Right hindlimb (tissue), 1 donor: ENCODE results near the gene ESRP2.
A peak's percentile ranks its signal among the peaks of the same experiment; 100 is the strongest.

ENCODE experiments used
- DNase-seq: peaks from one replicate; pipeline ENCODE4 v3.0.0-alpha.2; 2018

Gene ESRP2

DNA sequence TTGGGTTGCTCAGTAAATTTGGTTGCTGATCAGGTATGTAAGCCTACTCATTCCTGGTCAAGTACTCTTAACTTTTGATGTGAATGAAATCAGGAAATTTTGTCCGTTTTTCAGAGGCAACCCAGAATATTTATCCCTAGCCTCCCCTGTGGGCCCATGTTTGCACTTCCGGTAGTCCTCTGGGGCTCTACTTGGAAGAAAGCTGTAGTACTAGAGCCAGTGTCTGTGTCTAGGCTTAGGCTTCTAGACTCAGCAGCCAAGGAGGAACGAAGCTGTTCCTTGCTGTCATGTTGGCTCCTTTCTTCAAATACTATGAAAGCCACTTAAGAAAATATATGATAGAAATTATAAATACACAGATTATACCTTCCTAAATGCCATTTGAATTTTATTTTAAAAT lies 21.2 kb downstream of the ESRP2 start:
- no peak for DNase-seq

DNA sequence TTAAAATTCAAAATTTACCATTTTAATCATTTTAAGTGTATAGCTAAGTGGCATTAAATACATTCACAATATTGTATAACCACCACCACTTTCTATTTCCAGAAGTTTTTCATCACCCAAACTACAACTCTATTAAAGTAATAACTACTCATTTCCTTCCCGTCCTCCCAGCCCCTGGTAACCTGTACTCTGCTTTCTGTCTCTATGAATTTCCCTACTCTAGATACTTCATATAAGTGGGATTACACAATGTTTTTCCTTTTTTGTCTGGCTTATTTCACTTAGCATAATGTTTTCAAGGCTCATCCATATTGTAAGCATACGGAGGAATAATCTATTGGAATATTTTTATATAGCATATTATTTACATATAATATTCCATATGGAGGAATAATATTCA lies 29.7 kb downstream of the ESRP2 start:
- no peak for DNase-seq

DNA sequence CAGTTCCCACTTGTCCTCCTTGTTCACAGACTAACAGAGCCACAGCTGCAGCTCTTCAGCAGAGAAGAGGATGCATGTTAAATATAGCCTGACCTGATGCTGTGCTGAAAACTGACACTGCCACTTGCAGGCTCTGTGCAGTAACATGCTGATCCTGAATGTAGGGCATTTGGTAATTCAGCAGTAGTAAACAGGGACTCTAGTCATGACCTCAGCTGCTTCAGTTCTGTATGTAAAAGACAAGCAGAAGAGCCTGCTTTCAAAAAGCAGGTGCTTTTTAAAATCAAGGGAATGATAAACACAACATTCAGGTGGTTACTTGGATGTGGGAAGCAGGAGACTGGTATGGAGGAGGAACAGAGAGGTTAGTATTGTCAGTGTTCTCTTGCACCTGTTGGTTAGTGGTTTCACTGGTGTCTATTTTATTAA lies 33.8 kb downstream of the ESRP2 start:
- peak; percentile 41 for DNase-seq

DNA sequence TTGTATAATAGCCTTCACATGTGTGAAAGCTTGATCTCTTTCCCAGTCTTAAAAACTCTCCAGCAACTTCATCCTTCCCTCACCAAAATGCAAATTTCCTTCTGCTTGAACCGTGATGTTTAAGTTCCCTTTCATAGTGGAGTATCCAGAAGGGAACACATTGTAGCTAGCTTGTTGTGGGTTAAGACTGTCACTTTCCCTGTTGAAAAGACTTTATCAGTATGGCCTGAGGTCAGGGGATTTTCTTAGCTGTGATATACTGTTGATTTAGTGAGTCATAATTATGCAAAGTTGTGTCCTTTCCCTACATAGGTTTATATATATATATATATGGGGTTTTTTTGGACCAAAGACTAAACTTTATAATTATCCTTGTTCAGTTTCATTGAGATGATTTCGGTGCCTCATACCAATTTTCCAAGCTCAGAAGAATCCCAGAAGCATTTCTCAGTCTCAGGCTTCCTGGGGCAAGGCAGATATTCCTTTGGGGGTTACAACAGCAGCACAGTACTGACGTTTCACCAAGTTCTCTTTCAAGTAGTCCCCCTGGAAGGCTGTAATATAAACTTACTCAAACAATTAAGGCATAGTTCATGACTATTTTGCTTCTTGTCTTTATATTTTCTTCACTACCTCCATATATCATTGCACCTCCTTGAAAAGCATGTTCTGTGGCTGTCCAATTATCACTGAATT lies 35.7 kb downstream of the ESRP2 start:
- DNase-seq: no peak

DNA sequence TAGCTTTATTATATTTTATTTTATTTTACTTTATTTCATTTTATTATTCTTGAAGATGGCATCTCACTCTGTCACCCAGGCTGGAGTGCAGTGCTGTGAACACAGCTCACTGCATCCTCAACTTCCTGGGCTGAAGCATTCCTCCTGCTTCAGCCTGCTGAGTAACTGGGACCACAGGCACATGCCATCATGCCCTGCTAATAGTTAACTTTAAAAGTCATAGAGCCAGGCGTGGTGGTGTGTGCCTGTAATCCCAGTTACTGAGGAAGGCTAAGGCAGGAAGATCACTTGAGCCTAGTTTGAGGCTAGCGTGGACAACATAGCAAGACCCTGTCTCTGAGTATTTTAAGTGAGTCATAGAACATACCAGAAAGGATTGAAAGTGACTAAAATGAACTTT lies 38.7 kb downstream of the ESRP2 start:
- DNase-seq: no peak

DNA sequence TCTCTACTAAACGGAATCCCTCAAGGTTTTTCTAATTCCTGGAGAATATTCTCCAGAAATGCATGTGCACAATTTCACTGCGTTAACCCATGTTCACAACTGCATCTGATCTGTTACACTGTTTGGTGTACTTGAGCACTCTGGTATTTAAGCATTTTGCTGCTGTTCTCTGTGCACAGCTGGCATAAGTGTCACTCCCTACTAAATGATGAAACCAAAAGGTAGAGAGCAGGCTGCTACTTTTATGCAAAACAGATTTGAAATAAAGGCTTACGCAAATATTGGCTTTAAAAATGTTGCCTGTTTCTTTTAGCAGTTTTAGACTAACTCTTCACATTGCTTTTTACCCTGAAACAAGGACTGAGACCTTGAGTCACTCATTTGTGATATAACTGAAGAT lies 41.7 kb downstream of the ESRP2 start:
- no peak for DNase-seq

DNA sequence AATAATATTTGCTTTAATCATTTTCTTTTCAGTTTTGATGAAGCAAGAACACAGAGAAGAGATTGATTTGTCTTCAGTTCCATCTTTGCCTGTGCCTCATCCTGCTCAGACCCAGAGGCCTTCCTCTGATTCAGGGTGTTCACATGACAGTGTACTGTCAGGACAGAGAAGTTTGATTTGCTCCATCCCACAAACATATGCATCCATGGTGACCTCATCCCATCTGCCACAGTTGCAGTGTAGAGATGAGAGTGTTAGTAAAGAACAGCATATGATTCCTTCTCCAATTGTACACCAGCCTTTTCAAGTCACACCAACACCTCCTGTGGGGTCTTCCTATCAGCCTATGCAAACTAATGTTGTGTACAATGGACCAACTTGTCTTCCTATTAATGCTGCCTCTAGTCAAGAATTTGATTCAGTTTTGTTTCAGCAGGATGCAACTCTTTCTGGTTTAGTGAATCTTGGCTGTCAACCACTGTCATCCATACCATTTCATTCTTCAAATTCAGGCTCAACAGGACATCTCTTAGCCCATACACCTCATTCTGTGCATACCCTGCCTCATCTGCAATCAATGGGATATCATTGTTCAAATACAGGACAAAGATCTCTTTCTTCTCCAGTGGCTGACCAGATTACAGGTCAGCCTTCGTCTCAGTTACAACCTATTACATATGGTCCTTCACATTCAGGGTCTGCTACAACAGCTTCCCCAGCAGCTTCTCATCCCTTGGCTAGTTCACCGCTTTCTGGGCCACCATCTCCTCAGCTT lies 45.0 kb downstream of the ESRP2 start:
- no peak for DNase-seq

DNA sequence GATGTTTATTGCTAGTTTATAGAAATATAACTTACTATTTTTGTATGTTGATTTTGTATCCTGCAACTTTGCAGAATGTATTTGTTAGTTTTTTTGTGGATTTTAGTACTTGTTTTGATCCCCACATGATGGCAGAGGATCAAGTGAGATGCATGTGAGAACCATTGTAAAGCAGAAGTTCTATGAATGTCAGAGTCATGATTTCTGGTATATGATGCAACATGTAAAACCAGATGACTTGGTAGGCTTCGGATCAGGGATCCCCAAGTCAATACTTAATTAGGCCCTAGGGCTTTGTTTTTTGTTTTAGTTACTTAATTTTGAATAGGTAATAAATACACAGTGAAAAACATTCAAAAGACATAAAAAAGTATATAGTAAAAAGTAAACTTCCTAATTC lies 45.8 kb downstream of the ESRP2 start:
- DNase-seq: no peak

DNA sequence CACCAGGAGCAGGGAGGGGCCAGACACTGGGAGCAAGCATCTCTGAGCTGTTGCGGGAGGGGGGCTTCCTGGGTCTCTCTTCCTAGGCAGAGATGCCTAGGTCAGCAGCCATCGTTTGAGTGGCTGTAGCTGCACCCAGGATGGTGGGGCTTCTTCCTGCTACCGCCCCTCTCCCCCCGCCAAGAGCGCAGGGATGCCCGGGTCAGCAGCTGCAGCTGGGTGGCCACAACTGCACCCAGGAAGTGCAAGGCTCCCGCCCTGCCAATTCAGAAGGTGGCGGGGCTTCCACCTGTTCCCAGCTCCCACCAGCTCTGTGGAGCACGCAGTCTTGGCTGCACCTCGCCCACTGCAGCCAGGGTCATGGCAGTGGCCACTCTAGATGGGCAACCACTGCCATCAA lies 47.8 kb downstream of the ESRP2 start:
- DNase-seq: no peak

DNA sequence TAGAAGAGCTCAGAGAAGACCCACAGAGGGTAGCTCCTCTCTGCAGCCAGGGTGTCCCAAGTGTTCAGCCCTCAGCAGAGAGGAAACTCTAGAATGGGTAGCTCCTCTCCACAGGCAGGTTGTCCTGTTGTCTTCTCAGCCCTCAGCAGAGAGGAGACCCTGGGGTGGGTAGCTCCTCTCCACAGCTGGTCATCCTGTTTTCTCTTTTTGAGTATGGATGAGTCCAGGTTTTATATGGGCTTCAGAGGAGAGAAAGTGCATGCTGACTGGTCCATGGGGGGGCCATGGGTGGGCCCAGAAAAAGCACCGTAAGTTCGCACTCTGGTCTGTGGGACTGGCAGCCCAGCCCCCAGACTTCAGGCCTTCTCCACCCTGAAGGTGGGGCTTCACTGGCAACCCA lies 48.4 kb downstream of the ESRP2 start:
- DNase-seq: no peak

DNA sequence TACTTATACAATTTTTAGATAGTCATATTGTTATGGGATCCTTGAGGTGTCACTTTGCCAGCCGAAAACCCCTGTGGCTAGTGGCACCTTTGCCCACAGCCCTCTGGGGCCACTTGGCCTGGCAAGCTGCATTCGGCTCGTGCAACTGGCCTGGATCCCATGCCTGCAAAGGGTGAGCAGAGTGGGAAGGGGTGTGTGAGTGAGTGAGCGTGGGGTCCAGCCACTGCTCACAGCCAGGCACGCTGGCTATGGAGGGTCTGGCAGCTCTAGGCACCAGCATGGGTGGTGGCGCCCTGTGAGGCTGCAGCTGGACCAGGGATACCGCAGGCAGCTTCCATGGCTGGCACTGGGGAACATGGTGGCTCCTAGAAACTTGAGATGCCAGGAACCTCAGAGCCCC lies 49.0 kb downstream of the ESRP2 start:
- no peak for DNase-seq

DNA sequence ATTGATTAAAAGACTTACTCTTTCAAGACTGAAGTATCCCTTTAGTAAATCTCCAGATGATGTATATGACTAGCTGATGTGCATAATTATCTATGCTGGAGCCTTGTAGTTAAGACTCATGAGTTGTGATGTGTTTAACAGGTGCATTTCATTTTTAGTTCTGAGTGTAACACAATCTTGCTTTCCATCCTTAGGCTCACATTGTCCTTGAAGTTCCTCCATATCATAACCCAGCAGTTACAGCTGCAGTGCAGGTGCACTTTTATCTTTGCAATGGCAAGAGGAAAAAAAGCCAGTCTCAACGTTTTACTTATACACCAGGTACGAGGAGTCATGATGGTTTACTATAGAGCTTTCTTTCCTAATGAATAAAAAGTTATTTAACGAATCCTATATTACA lies 52.9 kb downstream of the ESRP2 start:
- no peak for DNase-seq

DNA sequence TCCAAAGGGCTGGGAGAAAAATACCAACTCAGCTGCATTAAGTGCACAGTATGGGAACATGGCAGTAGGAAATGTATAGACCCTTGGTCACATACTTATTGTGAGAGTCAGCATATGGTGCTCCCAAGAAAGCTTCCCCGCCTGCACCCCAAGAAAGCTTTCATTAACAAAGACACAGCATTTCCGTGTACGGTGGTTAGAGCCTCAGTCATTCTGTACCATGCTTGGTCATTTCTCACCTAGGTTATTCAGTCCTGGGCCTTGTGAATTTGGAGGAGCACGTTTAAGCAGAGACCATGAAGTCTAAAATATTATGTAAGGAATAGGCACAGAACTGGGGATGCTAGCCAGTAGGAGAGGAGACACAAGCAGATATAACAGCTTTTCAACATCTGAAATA lies 56.1 kb downstream of the ESRP2 start:
- DNase-seq: no peak

DNA sequence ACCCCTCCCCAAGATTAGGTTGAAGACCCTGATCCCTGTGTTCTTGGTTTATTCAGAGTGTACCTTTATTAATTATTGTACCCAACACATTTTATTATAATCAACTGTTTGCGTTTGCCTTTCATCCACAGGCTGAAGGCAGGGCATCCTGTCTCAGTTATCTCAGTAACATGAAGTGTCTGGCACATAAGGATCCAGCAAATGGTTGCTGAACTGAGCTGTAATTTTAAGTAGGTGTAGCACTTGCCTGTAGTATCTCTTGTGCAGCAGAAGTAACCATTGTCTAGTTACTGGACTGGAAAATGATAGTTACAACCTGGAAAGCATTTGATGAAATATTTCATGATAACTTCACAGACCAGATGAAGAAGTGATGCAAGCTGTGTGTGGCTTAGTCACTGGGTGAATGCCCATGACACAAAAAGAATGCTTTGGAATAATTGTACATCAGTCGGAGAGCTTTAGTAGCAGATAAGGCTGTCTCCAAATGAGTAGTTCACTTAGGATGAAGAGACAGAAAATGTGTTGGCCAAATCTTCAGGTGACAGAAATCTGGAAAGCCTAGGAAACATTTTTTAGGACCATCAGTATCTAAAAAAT lies 56.6 kb downstream of the ESRP2 start:
- no peak for DNase-seq
